GM23248 (cell line): ENCODE measurements around the gene SEMA4D. TPM values are rescaled to one million over a fixed set of nuclear protein-coding genes. Genes with fewer than 3 reads are reported as not detected.

ENCODE experiments used
- DNase-seq: peaks from one replicate; pipeline ENCODE4 v3.0.0-alpha.2; 2015
- H2AFZ ChIP-seq: fragments of 200-600 bp; sonication (generic); 2 replicates; pipeline ENCODE4 v1.6.1; 2016; ENCODE audit warnings: antibody characterized with exemption
- H3F3A ChIP-seq: fragments of 200-600 bp; sonication (generic); 2 replicates; pipeline ENCODE4 v1.6.1; 2016; ENCODE audit warnings: mild to moderate bottlenecking, antibody characterized with exemption, mixed run types; ENCODE audit not compliant: insufficient read depth
- H3K27ac ChIP-seq: fragments of 200-600 bp; sonication (generic); 2 replicates; pipeline ENCODE4 v1.5.1; 2016; ENCODE audit warnings: mild to moderate bottlenecking
- H3K27me3 ChIP-seq: fragments of 200-600 bp; sonication (generic); replicated peaks from 2 replicates; pipeline ENCODE4 v1.6.1; 2016; ENCODE audit warnings: mild to moderate bottlenecking; ENCODE audit not compliant: insufficient read depth
- H3K36me3 ChIP-seq: fragments of 200-600 bp; sonication (generic); 2 replicates; pipeline ENCODE4 v1.6.1; 2016; ENCODE audit warnings: low read depth, mild to moderate bottlenecking
- H3K4me1 ChIP-seq: fragments of 200-600 bp; sonication (generic); 2 replicates; pipeline ENCODE4 v1.6.1; 2016; ENCODE audit warnings: mild to moderate bottlenecking; ENCODE audit not compliant: insufficient read depth
- H3K4me2 ChIP-seq: fragments of 200-600 bp; sonication (generic); one replicate; pipeline ENCODE4 v1.6.1; 2016; ENCODE audit warnings: mild to moderate bottlenecking; ENCODE audit not compliant: unreplicated experiment
- H3K4me3 ChIP-seq: fragments of 200-600 bp; sonication (generic); 2 replicates; pipeline ENCODE4 v1.5.1; 2016; ENCODE audit warnings: mild to moderate bottlenecking
- H3K79me2 ChIP-seq: fragments of 200-600 bp; sonication (generic); 2 replicates; pipeline ENCODE4 v1.6.1; 2016; ENCODE audit warnings: mild to moderate bottlenecking; ENCODE audit not compliant: insufficient read depth
- H3K9ac ChIP-seq: fragments of 200-600 bp; sonication (generic); 2 replicates; pipeline ENCODE4 v1.6.1; 2016; ENCODE audit warnings: mild to moderate bottlenecking
- H3K9me2 ChIP-seq: fragments of 200-600 bp; sonication (generic); 2 replicates; pipeline ENCODE4 v1.6.1; 2016; ENCODE audit warnings: mixed run types, mild to moderate bottlenecking, moderate library complexity; ENCODE audit not compliant: insufficient read depth
- H3K9me3 ChIP-seq: fragments of 200-600 bp; sonication (generic); one replicate; pipeline ENCODE4 v1.6.1; 2017; ENCODE audit warnings: low read depth
- H4K20me1 ChIP-seq: fragments of 200-600 bp; sonication (generic); 2 replicates; pipeline ENCODE4 v1.6.0; 2016; ENCODE audit not compliant: insufficient read depth
- EZH2 ChIP-seq: fragments of 200-600 bp; sonication (generic); IDR thresholded peaks from 2 replicates; pipeline ENCODE4 v1.6.1; 2018; ENCODE audit warnings: antibody characterized with exemption, mild to moderate bottlenecking; ENCODE audit not compliant: insufficient read depth, poor library complexity, severe bottlenecking
- EZH2phosphoT487 ChIP-seq: fragments of 200-600 bp; sonication (generic); IDR thresholded peaks from 2 replicates; pipeline ENCODE4 v1.6.1; 2018; ENCODE audit warnings: antibody characterized with exemption, moderate library complexity, mild to moderate bottlenecking, low read depth; ENCODE audit not compliant: insufficient read depth
- WGBS, 2 experiments: methylation state at CpG; one replicate each; pipeline ENCODE4 v1.1.6; 2015 to 2017; ENCODE audit warnings: low lambda C conversion rate in 2 of 2, low coverage in 1 of 2; ENCODE audit errors: missing lambda C conversion rate in 2 of 2; 5-methylcytosine and 5-hydroxymethylcytosine counted together
- in situ Hi-C: fragments of 300-500 bp; cut with MboI; formaldehyde crosslinking; loops from 2 replicates; pipeline ENCODE4 v1.15.0; 2020
- polyA plus RNA-seq: library from polyadenylated mRNA; unstranded; fragments of >200 nt; fragmentation: Nextera tagmentation; extraction: Ambion mirVana; gene quantifications from 2 replicates; pipeline ENCODE4 v1.2.1, GENCODE V29; 2016
- total RNA-seq: library from RNA; depleted of rRNA; stranded (reverse); fragments of >200 nt; shearing (Covaris generic); gene quantifications from 2 replicates; pipeline ENCODE4 v1.2.3, GENCODE V29; 2014

The SEMA4D gene
- total and polyA plus RNA-seq, 2 experiments from 2014 or later: 0.11 TPM

DNA sequence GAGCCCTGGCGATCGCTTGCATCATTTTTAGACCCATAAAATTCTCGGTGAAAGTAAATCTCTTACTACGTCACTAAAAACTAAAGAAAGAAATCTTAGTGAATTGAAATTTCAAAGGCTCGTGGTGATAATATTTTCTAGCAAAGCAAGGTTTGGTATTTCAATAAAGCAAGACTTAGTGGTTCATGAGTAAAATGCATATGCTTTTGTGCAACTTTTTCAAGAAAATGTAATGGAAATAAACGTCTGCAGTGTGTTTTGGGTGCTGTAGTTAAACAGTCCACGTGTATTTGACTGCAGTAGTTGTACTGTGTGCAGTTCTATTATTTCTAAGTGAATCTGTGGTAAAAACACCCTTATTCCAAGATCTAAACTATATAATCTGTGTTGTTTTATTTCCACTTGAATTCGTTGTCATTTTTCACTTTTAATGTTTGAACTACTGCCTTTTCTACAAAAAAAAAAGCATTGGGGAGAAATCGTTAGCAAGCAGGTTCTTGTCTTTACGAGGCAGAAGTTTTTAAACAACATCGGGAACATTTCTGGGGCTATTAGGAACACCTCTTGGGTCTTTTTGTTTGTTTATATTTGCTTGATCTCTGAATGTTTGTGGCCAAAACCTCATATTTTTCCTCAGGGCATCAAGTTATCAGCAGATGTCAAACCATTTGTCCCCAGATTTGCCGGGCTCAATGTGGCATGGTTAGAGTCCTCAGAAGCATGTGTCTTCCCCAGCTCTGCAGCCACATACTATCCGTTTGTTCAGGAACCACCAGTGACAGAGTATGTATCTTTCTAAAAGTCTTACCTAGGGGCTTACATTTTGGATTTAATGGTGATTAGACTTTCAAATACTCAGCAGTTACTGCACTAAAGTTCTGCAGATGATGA is 178.7 kb downstream of the SEMA4D start:
- Histone ChIP-seq H3K9me3 (no peaks in the 10 kb centered on the region), H3K27ac (peak overlapping the region; percentile 99), H3K9ac (peak overlapping the region; percentile 96), H3K4me1 (peaks cover 35% of the 10 kb centered on the region), H3K36me3 (0 out of 2 replicates have a peak, but pooled peaks cover 4% of the 10 kb centered on the region), H3K4me3 (peak overlapping the region; percentile 94), H2AFZ (peak overlapping the region; percentile 57), H3K79me2 (peaks cover 86% of the 10 kb centered on the region), H4K20me1 (no peaks in the 10 kb centered on the region), H3K9me2 (no peaks in the 10 kb centered on the region), H3F3A (peaks cover 43% of the 10 kb centered on the region), H3K4me2 (peak overlapping the region; percentile 89), H3K27me3 (no peaks in the 10 kb centered on the region)
- in situ Hi-C loops: no loop called here
- no peak for TF ChIP-seq EZH2phosphoT487
- TF ChIP-seq EZH2: no peak
- DNase-seq: peak; percentile 20
- 3% methylated on average over 13 of the region's 13 CpGs for WGBS, 2 experiments

- Histone ChIP-seq H3K9me2 (no peaks in the 10 kb centered on the region), H3K9me3 (no peaks in the 10 kb centered on the region), H3K79me2 (peaks cover 86% of the 10 kb centered on the region), H4K20me1 (no peaks in the 10 kb centered on the region), H3K27ac (peak within 1 kb of the TSS; percentile 99), H3F3A (peaks cover 47% of the 10 kb centered on the region), H3K4me3 (peak within 1 kb of the TSS; percentile 94), H3K4me2 (peak within 1 kb of the TSS; percentile 96), H3K4me1 (peaks cover 44% of the 10 kb centered on the region), H3K27me3 (no peaks in the 10 kb centered on the region), H3K9ac (peak within 1 kb of the TSS; percentile 96), H3K36me3 (0 out of 2 replicates have a peak, but pooled peaks cover 4% of the 10 kb centered on the region), H2AFZ (peak within 1 kb of the TSS; percentile 57)
- in situ Hi-C loops: no loop called here
- WGBS, 2 experiments: 0 to 2% methylated on average over 68 to 82 of the region's 91 CpGs
- DNase-seq: peak; percentile 98
- TF ChIP-seq EZH2 (no peak), EZH2phosphoT487 (no peak)
Measured at GRCh38 chr9:89318123-89319014, 179.5 kb downstream of the SEMA4D start, which contains the start of gene SECISBP2. Gene SECISBP2 (plus strand): TSS chr9:89318500. CDS start chr9:89318577, 77 bp downstream.

DNA sequence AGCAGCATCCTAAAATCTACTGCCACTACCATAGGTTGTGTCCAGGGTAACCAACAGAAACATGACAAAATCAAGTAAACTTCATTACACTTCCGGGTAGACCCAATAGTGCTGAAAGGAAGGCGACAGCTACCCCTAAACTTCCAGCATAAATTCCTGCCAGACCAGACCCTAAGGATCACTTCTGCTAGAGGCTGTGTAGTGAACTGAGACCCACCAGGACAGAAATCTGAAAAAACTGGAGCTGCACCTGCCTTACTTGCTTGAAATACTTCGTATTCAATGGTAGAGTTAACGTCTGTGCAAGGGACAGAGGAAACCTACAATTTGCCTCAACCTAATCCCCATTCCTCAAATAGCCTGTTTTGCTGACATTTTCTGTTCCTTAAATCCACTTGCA is 180.6 kb downstream of the SEMA4D start:
- in situ Hi-C loops: no loop called here
- H3K36me3 ChIP-seq: 0 out of 2 replicates have a peak, but pooled peaks cover 4% of the 10 kb centered on the region
- H3K4me2 ChIP-seq: peak overlapping the region; percentile 96

GRCh38 chr9:89315482-89315881 is 182.4 kb downstream of the SEMA4D start:
- TF ChIP-seq EZH2 (no peak), EZH2phosphoT487 (no peak)
- Histone ChIP-seq H3F3A (peaks cover 47% of the 10 kb centered on the region), H2AFZ (no peak overlapping the region), H3K27ac (no peak overlapping the region), H3K36me3 (0 out of 2 replicates have a peak, but pooled peaks cover 4% of the 10 kb centered on the region), H3K9ac (no peak overlapping the region), H3K9me3 (no peaks in the 10 kb centered on the region), H3K79me2 (peaks cover 81% of the 10 kb centered on the region), H3K9me2 (no peaks in the 10 kb centered on the region), H3K4me2 (no peak overlapping the region), H3K27me3 (no peaks in the 10 kb centered on the region), H3K4me3 (no peak overlapping the region), H4K20me1 (no peaks in the 10 kb centered on the region), H3K4me1 (peaks cover 46% of the 10 kb centered on the region)
- in situ Hi-C loops: no loop called here
- no peak for DNase-seq

More for the DNA sequence above, 180.6 kb downstream of the SEMA4D start:
- H3K4me3 ChIP-seq: peak overlapping the region; percentile 94
- 75 to 80% methylated on average over 4 of the region's 4 CpGs for WGBS, 2 experiments
- peak overlapping the region; percentile 99 for H3K27ac ChIP-seq
- no peaks in the 10 kb centered on the region for H3K9me3 ChIP-seq
- H3F3A ChIP-seq: peaks cover 47% of the 10 kb centered on the region
- peaks cover 86% of the 10 kb centered on the region for H3K79me2 ChIP-seq
- H3K9me2 ChIP-seq: no peaks in the 10 kb centered on the region
- peaks cover 52% of the 10 kb centered on the region for H3K4me1 ChIP-seq
- H3K9ac ChIP-seq: peak overlapping the region; percentile 96
- H2AFZ ChIP-seq: peak overlapping the region; percentile 38; the same call in 1 of the 2 replicates
- no peak for DNase-seq
- no peak for TF ChIP-seq EZH2
- TF ChIP-seq EZH2phosphoT487: no peak
- no peaks in the 10 kb centered on the region for H4K20me1 ChIP-seq
- no peaks in the 10 kb centered on the region for H3K27me3 ChIP-seq
